DND-41 (cell line): ENCODE results near the gene RCOR1.

Source experiments
- EZH2 ChIP-seq: IDR thresholded peaks from 3 replicates; pipeline ENCODE4 v1.6.1; 2012; ENCODE audit warnings: borderline replicate concordance, low read depth, mild to moderate bottlenecking, moderate library complexity, low read length, inconsistent platforms; ENCODE audit not compliant: severe bottlenecking
- TF ChIP-seq, protein P1 (sequence below): IDR thresholded peaks from 2 replicates; pipeline ENCODE4 v1.5.1; 2012; ENCODE audit warnings: borderline replicate concordance, low read length, moderate library complexity, mild to moderate bottlenecking; ENCODE audit not compliant: poor library complexity, severe bottlenecking; ENCODE audit errors: extremely low read depth

DNA sequence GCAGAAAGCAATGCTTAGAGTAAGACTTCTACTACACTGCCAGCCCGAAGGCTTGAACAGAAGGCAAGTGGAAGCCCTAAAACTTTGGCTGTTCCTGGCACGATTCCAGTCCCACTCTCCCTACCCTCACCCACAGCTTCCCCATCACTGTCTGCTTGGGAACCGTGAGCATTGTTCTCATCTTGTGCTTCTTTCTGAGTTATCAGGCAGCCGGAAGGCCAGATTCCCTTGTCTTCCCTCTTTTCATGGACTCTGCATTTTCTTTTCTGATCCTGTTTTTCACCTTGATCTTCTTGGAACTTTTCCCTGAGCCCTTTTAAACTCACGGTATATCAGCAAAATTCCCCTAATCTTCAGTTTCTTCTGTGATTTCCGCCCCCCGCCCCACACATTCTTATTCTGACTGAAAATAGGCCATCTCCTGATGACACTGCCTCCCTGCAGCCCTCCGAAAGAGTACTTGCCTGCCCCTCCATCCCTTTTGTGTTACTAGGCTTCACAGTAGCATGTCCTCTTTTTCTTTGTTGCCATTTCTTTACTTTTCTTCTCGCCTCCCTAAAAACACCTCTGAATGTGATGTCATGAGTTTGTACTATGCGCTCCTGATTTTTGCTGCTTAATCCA lies 29.9 kb downstream of the RCOR1 start:
- TF ChIP-seq, protein P1, sequence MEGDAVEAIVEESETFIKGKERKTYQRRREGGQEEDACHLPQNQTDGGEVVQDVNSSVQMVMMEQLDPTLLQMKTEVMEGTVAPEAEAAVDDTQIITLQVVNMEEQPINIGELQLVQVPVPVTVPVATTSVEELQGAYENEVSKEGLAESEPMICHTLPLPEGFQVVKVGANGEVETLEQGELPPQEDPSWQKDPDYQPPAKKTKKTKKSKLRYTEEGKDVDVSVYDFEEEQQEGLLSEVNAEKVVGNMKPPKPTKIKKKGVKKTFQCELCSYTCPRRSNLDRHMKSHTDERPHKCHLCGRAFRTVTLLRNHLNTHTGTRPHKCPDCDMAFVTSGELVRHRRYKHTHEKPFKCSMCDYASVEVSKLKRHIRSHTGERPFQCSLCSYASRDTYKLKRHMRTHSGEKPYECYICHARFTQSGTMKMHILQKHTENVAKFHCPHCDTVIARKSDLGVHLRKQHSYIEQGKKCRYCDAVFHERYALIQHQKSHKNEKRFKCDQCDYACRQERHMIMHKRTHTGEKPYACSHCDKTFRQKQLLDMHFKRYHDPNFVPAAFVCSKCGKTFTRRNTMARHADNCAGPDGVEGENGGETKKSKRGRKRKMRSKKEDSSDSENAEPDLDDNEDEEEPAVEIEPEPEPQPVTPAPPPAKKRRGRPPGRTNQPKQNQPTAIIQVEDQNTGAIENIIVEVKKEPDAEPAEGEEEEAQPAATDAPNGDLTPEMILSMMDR: no peak
- no peak for TF ChIP-seq EZH2
